ENCODE measurements around the gene FAM24A.

GRCh38 chr10:122939856-122940543, 29.6 kb downstream of the FAM24A start:
- TF ChIP-seq CTCF (IDR thresholded peaks at IDR 0.05) (no peak), EP300 (IDR thresholded peaks at IDR 0.05) (no peak), POLR2A (IDR thresholded peaks at IDR 0.05) (no peak)
